Stomach (tissue), 4 donors: ENCODE results near the gene SYNPR.

Experiments
- EP300 ChIP-seq: sonication (generic); formaldehyde crosslinking; IDR thresholded peaks from one replicate; pipeline ENCODE4 v1.6.1; 2017; ENCODE audit warnings: antibody characterized with exemption
- POLR2A ChIP-seq, 4 donors: fragments of 450-650 bp; IDR thresholded peaks; one replicate each; pipeline ENCODE4 v1.6.1; 2016; ENCODE audit warnings: antibody characterized with exemption in 4 of 4, control low read depth in 2 of 4, mild to moderate bottlenecking in 1 of 4, moderate library complexity in 1 of 4
- POLR2AphosphoS5 ChIP-seq, 3 donors: sonication (generic); formaldehyde crosslinking; IDR thresholded peaks; one replicate each; pipeline ENCODE4 v1.6.1; 2016; ENCODE audit warnings: antibody characterized with exemption in 3 of 3
- TF ChIP-seq, protein P1 (sequence below), 7 experiments: fragments of 450-650 bp in 4 of 7; fragments of 200-600 bp in 3 of 7; sonication (generic) in 3 of 7; IDR thresholded peaks; one replicate each; pipeline ENCODE4 v1.5.1; 2016 to 2019; ENCODE audit warnings: antibody characterized with exemption in 7 of 7, control low read depth in 2 of 7, mild to moderate bottlenecking in 1 of 7

DNA sequence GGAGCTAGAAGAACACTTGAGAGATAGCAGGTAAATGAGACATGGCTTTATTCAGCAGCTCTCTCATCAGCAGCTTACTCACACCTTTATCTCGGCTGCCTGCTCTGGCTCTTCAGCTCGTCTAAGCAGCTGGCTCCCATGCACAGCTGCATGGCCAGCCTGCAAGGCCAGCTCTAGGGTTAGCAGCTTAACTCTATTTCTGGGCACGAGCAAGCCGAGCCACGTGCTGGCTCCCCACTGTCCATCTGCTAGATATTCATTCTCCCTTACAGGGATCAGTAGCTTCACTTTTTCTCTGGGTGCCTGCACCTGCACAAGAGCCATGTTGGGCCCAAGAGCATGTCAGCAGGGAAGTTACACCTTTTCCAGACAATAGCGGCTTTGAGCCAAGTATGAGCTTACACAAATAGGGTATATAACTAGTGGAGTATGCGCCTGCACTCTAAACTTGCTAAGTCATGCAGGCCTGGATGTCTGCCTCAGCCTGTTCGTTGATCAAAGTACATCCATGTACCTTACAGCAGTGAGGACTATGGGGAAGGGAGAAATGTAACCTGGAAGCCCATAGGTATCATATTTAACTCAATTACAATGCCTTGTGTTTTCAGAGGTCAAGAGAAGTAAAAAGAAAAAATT, 199.5 kb downstream of the SYNPR start:
- TF ChIP-seq, protein P1, sequence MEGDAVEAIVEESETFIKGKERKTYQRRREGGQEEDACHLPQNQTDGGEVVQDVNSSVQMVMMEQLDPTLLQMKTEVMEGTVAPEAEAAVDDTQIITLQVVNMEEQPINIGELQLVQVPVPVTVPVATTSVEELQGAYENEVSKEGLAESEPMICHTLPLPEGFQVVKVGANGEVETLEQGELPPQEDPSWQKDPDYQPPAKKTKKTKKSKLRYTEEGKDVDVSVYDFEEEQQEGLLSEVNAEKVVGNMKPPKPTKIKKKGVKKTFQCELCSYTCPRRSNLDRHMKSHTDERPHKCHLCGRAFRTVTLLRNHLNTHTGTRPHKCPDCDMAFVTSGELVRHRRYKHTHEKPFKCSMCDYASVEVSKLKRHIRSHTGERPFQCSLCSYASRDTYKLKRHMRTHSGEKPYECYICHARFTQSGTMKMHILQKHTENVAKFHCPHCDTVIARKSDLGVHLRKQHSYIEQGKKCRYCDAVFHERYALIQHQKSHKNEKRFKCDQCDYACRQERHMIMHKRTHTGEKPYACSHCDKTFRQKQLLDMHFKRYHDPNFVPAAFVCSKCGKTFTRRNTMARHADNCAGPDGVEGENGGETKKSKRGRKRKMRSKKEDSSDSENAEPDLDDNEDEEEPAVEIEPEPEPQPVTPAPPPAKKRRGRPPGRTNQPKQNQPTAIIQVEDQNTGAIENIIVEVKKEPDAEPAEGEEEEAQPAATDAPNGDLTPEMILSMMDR (IDR thresholded peaks at IDR 0.05): no peak
- TF ChIP-seq POLR2A (IDR thresholded peaks at IDR 0.05) (no peak), EP300 (no peak), POLR2AphosphoS5 (IDR thresholded peaks at IDR 0.05) (no peak)
